Measurements from ENCODE around the gene HGD. TPM values are rescaled to one million over a fixed set of nuclear protein-coding genes. Genes with fewer than 3 reads are reported as not detected.
"Not testable (repeated sequence)": the region's sequence is repeated elsewhere in the genome, so short reads cannot be mapped to it uniquely, and the experiment has no call there.

Gene HGD, protein sequence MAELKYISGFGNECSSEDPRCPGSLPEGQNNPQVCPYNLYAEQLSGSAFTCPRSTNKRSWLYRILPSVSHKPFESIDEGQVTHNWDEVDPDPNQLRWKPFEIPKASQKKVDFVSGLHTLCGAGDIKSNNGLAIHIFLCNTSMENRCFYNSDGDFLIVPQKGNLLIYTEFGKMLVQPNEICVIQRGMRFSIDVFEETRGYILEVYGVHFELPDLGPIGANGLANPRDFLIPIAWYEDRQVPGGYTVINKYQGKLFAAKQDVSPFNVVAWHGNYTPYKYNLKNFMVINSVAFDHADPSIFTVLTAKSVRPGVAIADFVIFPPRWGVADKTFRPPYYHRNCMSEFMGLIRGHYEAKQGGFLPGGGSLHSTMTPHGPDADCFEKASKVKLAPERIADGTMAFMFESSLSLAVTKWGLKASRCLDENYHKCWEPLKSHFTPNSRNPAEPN
- total RNA-seq, result 0.40 TPM

DNA sequence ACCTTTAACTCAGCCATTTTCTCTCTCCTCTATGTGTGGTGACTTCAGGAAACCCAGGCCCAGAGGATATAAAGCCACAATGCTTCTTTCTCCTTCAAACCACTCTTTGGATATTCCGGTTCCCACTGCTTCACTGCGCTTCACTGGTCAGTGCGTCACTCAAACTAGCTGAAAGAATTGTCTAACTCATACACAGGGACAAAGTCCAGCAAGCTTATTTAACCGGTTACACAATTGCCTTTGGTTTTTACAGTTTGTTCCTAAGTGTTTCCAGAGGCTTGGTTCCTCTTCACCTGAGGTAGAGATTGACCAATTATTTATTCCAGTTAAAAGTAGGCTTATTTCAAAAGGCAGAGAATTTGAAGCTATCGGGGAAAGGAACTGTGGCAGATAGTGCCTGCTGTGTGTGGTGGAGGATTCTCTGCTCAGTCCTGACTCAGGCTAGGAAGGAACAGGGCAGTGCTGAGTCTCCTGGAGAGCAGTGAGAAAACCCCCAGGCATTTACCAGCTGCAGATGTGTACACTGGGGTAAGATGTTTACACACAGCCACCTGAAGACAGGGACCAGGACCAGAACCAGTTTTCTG lies at the start of gene HGD:
Gene HGD (minus strand): TSS at position 145 of the 587 bp plus-strand sequence. CDS start 128 bp downstream, at position 17.
- intact Hi-C loops (cut with DNase I), result no loop called here
- no peak for DNase-seq (ENCODE audit: low spot score)
- ATAC-seq, result no peak

DNA sequence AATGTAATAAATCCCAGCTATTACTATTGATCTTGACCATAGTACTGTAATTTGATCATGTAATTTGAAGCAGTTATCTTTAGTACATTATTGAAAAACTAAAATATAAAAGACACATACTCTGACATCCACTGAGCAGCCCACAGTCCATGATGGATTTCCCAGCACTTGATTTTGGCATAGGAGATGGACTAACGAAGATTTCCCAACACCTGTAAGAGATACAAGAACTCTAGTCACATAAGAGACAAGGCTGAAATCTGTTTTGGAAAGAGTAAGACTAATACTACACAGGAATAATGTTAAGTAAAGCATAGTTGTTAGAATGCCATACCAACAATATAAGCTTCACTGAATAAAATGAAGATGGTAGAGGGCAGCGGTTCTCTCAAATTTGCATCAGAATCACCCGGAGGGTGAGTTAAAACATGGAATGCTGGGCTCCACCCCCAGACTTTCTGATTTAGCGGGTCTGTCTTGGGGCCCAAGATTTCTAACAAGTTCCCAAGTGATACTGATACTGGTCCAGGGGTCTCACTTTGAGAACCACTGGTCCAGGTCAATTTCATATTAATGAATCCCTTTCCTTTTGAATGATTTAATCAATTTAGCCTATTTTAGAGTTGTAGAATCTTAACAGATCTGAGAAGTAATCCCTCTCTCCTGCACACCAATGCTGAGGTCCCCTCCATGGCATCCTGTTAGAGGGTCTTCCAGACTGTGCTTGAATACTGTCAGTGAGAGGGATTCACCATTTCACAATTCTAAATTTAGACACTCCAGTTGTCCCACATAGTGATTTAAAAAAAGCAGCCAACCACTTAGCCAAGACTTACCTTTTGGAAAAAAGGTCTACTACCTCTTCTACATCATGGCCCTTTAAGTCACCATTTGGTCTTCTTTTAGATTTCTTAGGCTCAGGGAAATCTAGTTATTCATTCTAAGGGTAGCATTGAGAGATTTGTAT lies 48.8 kb upstream of the HGD start:
- no peak for ATAC-seq
- DNase-seq (ENCODE audit: low spot score), result no peak
- intact Hi-C loops (cut with DNase I), result no loop called here

DNA sequence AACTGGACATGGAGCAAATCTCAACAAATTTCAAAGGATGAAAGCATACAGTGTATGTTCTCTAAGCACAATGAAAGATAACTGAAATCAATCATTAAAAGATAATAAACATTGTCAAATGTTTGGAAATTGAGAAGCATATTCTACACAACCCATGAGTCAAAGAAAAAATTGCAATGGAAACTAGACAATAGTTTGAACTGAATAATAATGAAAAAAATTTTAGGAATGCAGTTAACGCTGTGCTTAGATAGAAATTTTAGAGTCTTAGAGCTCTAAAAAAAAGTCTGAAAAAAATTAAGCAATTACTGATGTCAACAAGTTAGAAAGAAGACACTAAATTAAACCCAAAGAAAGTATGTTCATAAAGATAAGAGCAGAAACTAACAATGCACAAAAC lies 44.8 kb upstream of the HGD start:
- intact Hi-C loops (cut with DNase I), result no loop called here
- DNase-seq (ENCODE audit: low spot score) (no peak), ATAC-seq (no peak)

DNA sequence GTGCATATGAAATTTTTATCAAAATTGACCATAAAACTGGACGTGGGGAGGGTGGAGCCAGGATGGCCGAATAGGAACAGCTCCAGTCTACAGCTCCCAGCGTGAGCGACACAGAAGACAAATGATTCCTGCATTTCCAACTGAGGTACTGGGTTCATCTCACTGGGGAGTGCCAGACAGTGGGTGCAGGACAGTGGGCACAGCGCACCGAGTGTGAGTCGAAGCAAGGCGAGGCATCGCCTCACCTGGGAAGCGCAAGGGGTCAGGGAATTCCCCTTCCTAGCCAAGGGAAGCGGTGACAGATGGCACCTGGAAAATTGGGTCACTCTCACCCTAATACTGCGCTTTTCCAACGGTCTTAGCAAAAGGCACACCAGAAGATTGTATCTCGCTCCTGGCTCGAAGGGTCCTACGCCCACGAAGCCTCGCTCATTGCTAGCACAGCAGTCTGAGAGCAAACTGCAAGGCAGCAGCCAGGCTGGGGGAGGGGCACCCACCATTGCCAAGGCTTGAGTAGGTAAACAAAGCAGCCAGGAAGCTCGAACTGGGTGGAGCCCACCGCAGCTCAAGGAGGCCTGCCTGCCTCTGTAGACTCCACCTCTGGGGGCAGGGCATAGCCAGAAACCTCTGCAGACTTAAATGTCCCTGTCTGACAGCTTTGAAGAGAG lies 37.3 kb upstream of the HGD start:
- peak; percentile 65 for DNase-seq (ENCODE audit: low spot score)
- ATAC-seq; intact Hi-C loops (cut with DNase I): not testable (repeated sequence)

DNA sequence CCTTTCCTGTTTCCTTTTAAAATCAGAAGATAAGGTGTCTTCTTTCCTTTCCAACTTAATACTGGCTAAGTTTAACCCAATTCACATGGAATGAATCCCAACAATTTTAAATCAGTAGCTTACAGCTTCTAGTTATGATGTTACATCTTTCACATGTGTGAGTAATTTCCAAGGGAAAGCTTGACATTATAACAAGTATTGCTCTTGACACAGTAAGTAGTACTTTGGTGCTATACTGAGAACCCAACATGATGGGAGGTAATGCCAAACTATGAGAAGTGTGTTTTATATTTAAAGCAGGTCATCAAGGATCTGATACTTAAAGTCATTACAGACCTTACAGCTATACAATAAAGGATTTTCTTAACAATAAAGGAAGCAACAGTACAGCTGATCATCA lies 31.2 kb upstream of the HGD start:
- no peak for DNase-seq (ENCODE audit: low spot score)
- ATAC-seq, result no peak
- intact Hi-C loops (cut with DNase I), result no loop called here

DNA sequence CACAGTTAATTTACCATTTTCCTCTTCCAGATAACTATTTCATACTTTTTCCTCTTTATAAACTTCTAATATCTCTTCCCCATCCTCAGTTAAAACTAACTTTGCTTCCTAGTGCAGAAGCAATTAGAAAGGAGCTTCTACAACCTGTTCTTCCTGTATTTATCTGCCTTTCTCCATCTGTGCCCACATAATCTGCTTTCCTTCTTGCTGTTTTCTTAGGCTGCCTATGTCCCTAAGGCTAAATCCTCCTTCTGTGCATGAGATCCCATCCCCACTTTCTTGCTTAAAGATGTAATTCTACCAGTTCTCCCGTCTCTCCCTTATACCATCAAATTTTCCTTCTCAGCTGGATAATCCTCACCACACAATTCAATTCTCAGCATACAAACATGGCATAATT lies 28.3 kb upstream of the HGD start:
- DNase-seq (ENCODE audit: low spot score), result no peak
- ATAC-seq, result no peak
- intact Hi-C loops (cut with DNase I), result no loop called here

DNA sequence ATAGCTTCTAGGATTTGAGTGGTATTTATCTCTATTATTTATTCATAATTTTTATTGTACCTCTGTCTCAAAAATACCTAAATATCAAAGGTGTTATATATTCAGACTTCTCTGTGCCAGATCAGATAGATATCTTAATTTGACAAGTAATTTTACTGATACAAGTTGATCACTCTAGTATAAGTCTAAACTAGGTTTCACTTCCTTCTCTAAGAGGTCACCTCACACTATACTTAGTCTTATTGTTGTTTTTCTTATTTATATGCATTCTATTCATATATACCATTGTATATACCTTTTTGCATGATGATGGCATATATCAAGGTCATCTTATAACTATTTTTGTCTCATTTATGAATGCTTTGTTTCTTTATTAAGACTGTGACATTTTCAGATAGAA lies 26.4 kb upstream of the HGD start:
- DNase-seq (ENCODE audit: low spot score) (no peak), ATAC-seq (no peak)
- intact Hi-C loops (cut with DNase I), result no loop called here

DNA sequence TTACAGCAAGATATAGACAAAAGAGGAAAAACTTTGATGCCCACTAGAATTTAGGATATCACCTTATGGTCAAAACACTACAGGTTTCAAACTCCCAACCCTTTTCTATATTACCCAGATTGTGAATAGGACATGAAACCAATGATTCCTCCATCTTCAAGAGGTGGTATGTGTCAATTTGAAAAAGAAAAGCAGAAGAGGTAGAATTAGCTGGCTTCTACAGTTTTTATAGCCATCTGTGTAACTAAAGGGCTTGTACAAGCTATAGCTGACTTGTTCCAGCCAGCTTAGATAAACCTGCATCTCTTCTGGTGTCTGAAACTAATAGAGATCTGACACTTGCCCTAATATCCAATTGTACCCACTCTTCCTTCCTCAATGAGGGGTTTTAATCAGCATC lies 24.9 kb upstream of the HGD start:
- ATAC-seq (no peak), DNase-seq (ENCODE audit: low spot score) (no peak)
- intact Hi-C loops (cut with DNase I), result no loop called here

DNA sequence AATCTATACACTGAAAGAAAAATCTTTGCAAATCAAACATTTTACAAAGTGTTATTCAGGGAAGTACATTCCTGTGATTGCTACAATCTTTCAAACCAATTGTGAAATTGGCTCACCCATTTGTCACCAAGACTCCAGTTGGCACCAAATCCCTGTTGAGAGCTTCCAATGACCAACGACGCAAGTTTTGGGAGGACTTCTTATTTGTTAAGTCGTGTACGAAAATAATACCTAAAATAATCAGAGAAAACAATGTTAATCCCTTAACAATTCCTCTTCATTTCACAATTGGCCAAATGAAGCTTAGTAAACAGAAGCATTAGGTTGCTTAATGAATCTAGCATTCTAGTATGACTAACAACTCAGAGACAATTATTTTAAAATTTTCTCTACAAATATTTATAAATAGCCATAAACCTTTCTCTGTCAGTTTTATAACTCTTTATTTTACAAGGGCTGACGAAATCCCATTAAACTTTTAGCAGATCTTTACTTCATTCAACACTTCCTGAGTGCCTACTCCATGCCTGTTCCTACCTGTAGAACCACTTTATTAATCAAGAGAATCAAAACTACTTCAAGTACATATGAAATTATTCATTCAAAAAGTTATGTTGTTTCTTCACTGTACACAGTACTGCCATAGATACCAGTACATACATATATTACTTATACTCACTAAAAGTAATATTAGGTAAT lies 24.0 kb upstream of the HGD start:
- DNase-seq (ENCODE audit: low spot score) (no peak), ATAC-seq (no peak)
- intact Hi-C loops (cut with DNase I), result no loop called here

DNA sequence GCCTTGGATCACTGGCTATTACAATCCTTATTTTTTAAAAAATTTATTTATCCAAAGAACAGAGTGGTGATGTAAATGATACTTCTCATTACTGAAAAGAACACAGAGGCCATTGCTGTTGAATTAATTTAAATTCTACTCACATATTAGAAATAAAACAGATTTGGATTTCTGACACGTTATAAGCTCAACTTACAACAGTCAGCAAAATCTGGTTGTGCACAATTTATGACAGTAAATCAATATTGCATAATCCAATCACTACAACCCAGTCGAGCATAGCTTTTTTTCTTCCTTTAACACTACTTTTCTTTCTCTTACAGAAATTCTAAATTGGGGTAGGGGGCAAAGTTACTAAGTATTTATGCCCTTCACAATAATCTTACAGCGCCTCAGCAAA lies 17.3 kb upstream of the HGD start:
- intact Hi-C loops (cut with DNase I), result no loop called here
- no peak for DNase-seq (ENCODE audit: low spot score)
- ATAC-seq, result no peak

DNA sequence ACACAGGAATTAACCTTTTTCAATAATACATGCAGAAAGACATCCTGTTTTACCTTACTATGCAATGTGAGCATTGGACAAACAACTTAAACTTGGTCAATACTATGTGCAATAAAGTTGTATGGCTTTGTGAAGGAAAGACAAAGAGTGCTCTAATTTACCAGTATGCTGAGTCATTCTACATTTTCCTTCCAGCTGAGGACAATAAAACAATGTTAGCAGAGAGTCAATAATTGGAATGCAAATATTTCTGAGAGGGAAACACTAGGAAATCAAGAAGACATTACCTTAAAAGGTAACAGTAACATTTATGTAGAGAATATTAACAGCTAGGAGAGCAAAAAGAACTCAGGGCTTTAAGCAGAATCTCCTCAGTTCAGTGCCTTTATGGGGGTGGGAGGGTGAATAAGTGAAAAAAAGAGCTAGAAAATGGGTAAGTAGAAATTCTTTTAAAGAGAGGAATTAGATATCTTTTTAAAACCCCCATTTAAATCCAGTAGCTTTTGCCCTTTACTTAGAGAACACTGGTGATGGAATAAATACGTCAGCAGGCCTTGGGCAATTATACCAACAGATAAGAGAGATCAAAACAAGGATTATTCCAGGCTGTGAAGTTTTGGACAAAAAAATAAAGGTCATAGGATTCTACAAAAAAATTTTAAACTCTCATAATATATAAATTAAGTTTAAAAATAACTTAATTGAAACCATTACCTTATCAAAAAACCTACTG lies 11.6 kb upstream of the HGD start:
- no peak for DNase-seq (ENCODE audit: low spot score)
- intact Hi-C loops (cut with DNase I), result no loop called here
- ATAC-seq, result no peak

DNA sequence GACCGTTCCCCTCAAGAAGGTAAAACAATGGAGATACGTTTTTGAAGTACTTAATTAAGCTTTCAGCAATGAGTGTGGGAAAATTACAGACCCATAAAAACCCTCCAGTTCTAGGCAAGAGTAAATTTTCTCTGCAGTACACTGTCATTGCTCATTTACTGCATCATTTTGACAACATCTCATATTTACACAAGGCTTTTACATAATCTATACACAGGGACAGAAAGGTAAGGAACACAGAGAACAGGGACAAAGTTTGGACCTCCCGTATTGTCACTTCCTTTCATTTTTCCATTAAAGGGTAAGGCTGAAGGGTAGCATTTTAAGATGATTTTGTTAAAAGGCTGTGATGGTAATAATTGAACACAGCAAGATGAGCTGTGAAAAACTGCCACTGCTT lies 7.4 kb upstream of the HGD start:
- DNase-seq (ENCODE audit: low spot score) (no peak), ATAC-seq (no peak)
- intact Hi-C loops (cut with DNase I), result no loop called here

DNA sequence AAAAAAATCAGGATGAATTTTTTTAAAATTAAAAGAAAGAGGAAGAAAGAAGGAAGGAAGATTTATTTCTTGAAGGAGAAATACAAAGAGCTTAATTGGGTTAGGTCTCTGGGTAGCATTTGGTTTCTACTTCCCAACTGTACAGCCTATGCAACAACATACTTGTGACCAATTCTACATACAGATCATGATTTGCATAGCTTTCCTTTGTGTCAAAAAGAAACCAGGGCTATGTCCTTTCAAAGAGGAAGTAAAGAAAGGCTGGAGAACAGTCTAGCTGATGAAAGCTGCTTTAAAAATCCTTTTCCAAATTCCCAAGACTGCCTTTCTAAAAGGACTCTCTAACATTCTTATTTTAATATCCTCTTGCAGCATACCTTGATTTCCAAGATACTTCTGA lies 6.1 kb upstream of the HGD start:
- intact Hi-C loops (cut with DNase I), result no loop called here
- DNase-seq (ENCODE audit: low spot score), result no peak
- peak; percentile 57 for ATAC-seq

DNA sequence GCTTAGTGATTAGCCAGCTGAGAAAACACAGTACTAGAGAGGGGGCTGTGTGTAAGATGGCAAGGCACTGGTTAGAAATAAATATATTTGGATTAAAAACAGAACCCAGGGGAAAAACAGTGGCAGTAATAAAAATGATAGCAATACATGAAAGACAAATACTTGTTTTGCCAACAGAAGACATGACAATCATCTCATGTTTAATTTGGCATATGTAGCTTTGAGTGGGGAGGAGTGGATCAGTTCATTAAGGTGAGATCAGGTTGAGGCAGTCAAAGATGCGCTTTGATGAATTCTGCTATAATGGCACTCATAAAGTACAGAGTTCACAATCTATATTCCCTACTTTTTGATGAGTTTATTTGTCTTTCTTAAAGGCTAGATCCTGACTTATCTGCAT lies 3.4 kb upstream of the HGD start:
- ATAC-seq, result no peak
- intact Hi-C loops (cut with DNase I), result no loop called here
- DNase-seq (ENCODE audit: low spot score), result no peak

DNA sequence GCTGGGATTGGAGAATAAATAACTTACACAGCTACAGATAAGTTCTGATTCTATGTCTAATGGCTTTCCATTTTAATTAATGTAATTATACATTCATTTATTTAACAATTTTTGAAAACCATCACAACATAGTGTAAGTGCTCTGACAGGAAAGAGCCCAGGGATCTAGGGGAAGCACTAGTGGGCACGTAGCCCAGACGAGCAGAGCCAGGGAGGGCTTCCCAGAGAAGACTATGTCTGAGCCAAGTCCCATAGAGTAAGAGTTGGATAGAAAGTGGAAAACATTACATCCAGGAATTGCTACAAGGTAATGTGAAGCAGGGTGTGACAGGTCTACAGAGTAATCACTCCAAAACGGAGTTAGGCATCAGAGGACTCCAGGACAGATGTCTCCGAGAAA lies 2.9 kb upstream of the HGD start:
- intact Hi-C loops (cut with DNase I), result no loop called here
- DNase-seq (ENCODE audit: low spot score) (no peak), ATAC-seq (no peak)

DNA sequence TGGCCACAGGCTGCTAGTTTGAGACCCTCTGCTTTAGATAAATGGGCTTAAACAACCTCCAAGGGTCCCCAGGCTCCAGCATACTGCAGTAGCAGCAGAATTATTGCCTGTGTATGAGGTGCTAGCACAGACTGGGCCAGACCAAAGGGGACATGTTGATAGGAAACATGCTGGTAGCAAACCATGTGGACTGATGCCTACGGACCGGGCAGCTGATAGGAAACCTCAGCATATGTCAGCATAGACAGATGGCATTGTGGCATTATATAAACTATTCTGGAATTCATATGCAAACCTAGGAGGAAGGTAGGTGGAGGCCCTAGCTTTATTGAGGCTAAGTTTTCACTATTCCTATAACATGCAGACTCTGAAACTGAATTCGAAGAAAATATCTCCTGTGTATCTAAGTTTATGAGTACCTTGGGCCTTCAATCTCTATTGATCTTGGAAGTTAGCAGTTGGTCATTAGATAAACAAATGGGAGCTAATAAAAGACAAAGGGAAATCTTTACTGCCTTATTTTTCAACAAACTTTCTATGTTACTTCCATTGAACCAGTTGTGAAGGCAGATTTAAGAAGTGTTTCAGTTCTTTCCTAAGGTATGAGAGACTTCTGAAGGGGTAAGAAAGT lies 1.7 kb upstream of the HGD start:
- DNase-seq (ENCODE audit: low spot score), result no peak
- intact Hi-C loops (cut with DNase I), result no loop called here
- ATAC-seq, result no peak

DNA sequence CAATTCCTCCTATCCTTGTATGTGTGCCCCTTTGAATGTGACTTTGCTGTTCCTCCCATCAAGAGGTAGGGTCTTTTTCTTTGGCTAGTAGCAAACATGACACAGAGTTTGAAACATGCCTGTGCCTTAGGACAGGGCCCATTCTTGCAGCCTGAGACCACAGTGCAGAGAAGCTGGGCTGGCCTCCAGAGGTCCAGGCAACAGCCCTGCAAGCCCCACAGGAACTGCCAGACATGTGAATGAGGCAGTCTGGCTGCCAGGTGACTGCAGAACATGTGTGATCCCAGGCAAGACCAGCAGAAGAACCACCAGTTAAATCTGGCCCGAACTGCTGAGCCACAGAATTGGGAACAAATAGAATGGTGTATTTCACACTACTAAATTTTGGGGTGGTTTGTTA lies 1.2 kb upstream of the HGD start:
- ATAC-seq, result no peak
- no peak for DNase-seq (ENCODE audit: low spot score)
- intact Hi-C loops (cut with DNase I), result no loop called here

Data from sciatic nerve (tissue), 2 donors.